GM23338 (cell line): ENCODE measurements around the gene HTR1D. TPM values are rescaled to one million over a fixed set of nuclear protein-coding genes. Genes with fewer than 3 reads are reported as not detected.
A peak's percentile ranks its signal among the peaks of the same experiment; 100 is the strongest.

ENCODE experiments used
- ATAC-seq: fragments of 200-7000 bp; cut with Tn5 transposase; 3 replicates; pipeline ENCODE4 v1.9.1; 2020
- DNase-seq: peaks from one replicate; pipeline ENCODE4 v3.0.0-alpha.2; 2015; ENCODE audit warnings: low spot score
- H2AFZ ChIP-seq: fragments of 200-600 bp; sonication (generic); 2 replicates; pipeline ENCODE4 v1.8.0; 2016; ENCODE audit warnings: antibody characterized with exemption, mild to moderate bottlenecking, moderate library complexity
- H3F3A ChIP-seq: fragments of 200-600 bp; sonication (generic); replicated peaks from 2 replicates; pipeline ENCODE4 v1.8.0; 2017; ENCODE audit warnings: antibody characterized with exemption, mixed run types, low read depth
- H3K27ac ChIP-seq: fragments of 200-600 bp; sonication (generic); 2 replicates; pipeline ENCODE4 v1.6.1; 2016; ENCODE audit warnings: low read depth
- H3K27me3 ChIP-seq: fragments of 200-600 bp; sonication (generic); 2 replicates; pipeline ENCODE4 v1.8.0; 2016; ENCODE audit warnings: mild to moderate bottlenecking, mixed run types, moderate library complexity; ENCODE audit not compliant: insufficient read depth
- H3K36me3 ChIP-seq: fragments of 200-600 bp; sonication (generic); 2 replicates; pipeline ENCODE4 v1.8.0; 2016; ENCODE audit warnings: mild to moderate bottlenecking; ENCODE audit not compliant: insufficient read depth
- H3K4me1 ChIP-seq: fragments of 200-600 bp; sonication (generic); 2 replicates; pipeline ENCODE4 v1.8.0; 2016; ENCODE audit warnings: mild to moderate bottlenecking, moderate library complexity; ENCODE audit not compliant: insufficient read depth
- H3K4me2 ChIP-seq: fragments of 200-600 bp; sonication (generic); 2 replicates; pipeline ENCODE4 v1.7.1; 2017; ENCODE audit warnings: mixed run types
- H3K4me3 ChIP-seq: fragments of 200-600 bp; sonication (generic); 2 replicates; pipeline ENCODE4 v1.6.1; 2016; ENCODE audit warnings: mixed run types
- H3K79me2 ChIP-seq: fragments of 200-600 bp; sonication (generic); replicated peaks from 2 replicates; pipeline ENCODE4 v1.8.0; 2017; ENCODE audit warnings: mild to moderate bottlenecking; ENCODE audit not compliant: insufficient read depth
- H3K9me2 ChIP-seq: fragments of 200-600 bp; sonication (generic); 2 replicates; pipeline ENCODE4 v1.8.0; 2017; ENCODE audit not compliant: insufficient read depth
- H4K20me1 ChIP-seq: fragments of 200-600 bp; sonication (generic); replicated peaks from 2 replicates; pipeline ENCODE4 v1.8.0; 2017; ENCODE audit warnings: mild to moderate bottlenecking; ENCODE audit not compliant: insufficient read depth
- H3K27ac Mint-ChIP-seq: 2 replicates; pipeline ENCODE4 v1.8.0; 2020; ENCODE audit warnings: inconsistent platforms, mild to moderate bottlenecking, moderate library complexity, mixed read lengths
- H3K27me3 Mint-ChIP-seq: 3 replicates; pipeline ENCODE4 v1.8.0; 2022; ENCODE audit warnings: low read depth, mild to moderate bottlenecking, moderate library complexity, mixed read lengths, inconsistent platforms; ENCODE audit not compliant: insufficient read depth, poor library complexity
- H3K36me3 Mint-ChIP-seq: 3 replicates; pipeline ENCODE4 v1.8.0; 2021; ENCODE audit warnings: low read depth, mild to moderate bottlenecking, inconsistent platforms, moderate library complexity, mixed read lengths
- H3K4me1 Mint-ChIP-seq: 3 replicates; pipeline ENCODE4 v1.8.0; 2020; ENCODE audit warnings: mild to moderate bottlenecking, inconsistent platforms, mixed read lengths
- H3K4me3 Mint-ChIP-seq: 3 replicates; pipeline ENCODE4 v1.8.0; 2021; ENCODE audit warnings: moderate library complexity, mild to moderate bottlenecking, inconsistent platforms, mixed read lengths
- H3K9me3 Mint-ChIP-seq: 3 replicates; pipeline ENCODE4 v1.8.0; 2020; ENCODE audit warnings: moderate library complexity, mild to moderate bottlenecking, inconsistent platforms, mixed read lengths
- POLR2AphosphoS5 ChIP-seq: IDR thresholded peaks from 2 replicates; pipeline ENCODE4 v1.6.1; 2016; ENCODE audit warnings: antibody characterized with exemption, low read depth
- ZNF331 ChIP-seq: fragments of 250-450 bp; sonication (Bioruptor Pico); IDR thresholded peaks from 2 replicates; pipeline ENCODE4 v1.5.0; 2020; ENCODE audit warnings: low read depth, mild to moderate bottlenecking, moderate library complexity
- polyA plus RNA-seq: library from polyadenylated mRNA; unstranded; fragments of >200 nt; fragmentation: Nextera tagmentation; extraction: Ambion mirVana; gene quantifications from 2 replicates; pipeline ENCODE4 v1.2.1, GENCODE V29; 2016
- total RNA-seq: library from RNA; depleted of rRNA; stranded (reverse); fragments of >200 nt; shearing (Covaris generic); gene quantifications from 2 replicates; pipeline ENCODE4 v1.2.3, GENCODE V29; 2014
- TF ChIP-seq, protein P1 (sequence below): fragments of 250-450 bp; sonication (Bioruptor Pico); IDR thresholded peaks from 2 replicates; pipeline ENCODE4 v1.5.0; 2020; ENCODE audit warnings: mild to moderate bottlenecking, moderate library complexity
- TF ChIP-seq, protein P2 (sequence below): IDR thresholded peaks from 2 replicates; pipeline ENCODE4 v1.6.1; 2016; ENCODE audit warnings: antibody characterized with exemption

Gene HTR1D
- total and polyA plus RNA-seq, 2 experiments from 2014 or later: 2.4 to 4.1 TPM

- TF ChIP-seq, protein P1, sequence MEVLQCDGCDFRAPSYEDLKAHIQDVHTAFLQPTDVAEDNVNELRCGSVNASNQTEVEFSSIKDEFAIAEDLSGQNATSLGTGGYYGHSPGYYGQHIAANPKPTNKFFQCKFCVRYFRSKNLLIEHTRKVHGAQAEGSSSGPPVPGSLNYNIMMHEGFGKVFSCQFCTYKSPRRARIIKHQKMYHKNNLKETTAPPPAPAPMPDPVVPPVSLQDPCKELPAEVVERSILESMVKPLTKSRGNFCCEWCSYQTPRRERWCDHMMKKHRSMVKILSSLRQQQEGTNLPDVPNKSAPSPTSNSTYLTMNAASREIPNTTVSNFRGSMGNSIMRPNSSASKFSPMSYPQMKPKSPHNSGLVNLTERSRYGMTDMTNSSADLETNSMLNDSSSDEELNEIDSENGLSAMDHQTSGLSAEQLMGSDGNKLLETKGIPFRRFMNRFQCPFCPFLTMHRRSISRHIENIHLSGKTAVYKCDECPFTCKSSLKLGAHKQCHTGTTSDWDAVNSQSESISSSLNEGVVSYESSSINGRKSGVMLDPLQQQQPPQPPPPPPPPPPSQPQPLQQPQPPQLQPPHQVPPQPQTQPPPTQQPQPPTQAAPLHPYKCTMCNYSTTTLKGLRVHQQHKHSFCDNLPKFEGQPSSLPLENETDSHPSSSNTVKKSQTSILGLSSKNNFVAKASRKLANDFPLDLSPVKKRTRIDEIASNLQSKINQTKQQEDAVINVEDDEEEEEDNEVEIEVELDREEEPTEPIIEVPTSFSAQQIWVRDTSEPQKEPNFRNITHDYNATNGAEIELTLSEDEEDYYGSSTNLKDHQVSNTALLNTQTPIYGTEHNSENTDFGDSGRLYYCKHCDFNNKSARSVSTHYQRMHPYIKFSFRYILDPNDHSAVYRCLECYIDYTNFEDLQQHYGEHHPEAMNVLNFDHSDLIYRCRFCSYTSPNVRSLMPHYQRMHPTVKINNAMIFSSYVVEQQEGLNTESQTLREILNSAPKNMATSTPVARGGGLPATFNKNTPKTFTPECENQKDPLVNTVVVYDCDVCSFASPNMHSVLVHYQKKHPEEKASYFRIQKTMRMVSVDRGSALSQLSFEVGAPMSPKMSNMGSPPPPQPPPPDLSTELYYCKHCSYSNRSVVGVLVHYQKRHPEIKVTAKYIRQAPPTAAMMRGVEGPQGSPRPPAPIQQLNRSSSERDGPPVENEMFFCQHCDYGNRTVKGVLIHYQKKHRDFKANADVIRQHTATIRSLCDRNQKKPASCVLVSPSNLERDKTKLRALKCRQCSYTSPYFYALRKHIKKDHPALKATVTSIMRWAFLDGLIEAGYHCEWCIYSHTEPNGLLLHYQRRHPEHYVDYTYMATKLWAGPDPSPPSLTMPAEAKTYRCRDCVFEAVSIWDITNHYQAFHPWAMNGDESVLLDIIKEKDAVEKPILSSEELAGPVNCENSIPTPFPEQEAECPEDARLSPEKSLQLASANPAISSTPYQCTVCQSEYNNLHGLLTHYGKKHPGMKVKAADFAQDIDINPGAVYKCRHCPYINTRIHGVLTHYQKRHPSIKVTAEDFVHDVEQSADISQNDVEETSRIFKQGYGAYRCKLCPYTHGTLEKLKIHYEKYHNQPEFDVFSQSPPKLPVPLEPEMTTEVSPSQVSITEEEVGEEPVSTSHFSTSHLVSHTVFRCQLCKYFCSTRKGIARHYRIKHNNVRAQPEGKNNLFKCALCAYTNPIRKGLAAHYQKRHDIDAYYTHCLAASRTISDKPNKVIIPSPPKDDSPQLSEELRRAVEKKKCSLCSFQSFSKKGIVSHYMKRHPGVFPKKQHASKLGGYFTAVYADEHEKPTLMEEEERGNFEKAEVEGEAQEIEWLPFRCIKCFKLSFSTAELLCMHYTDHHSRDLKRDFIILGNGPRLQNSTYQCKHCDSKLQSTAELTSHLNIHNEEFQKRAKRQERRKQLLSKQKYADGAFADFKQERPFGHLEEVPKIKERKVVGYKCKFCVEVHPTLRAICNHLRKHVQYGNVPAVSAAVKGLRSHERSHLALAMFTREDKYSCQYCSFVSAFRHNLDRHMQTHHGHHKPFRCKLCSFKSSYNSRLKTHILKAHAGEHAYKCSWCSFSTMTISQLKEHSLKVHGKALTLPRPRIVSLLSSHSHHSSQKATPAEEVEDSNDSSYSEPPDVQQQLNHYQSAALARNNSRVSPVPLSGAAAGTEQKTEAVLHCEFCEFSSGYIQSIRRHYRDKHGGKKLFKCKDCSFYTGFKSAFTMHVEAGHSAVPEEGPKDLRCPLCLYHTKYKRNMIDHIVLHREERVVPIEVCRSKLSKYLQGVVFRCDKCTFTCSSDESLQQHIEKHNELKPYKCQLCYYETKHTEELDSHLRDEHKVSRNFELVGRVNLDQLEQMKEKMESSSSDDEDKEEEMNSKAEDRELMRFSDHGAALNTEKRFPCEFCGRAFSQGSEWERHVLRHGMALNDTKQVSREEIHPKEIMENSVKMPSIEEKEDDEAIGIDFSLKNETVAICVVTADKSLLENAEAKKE: no peak
- TF ChIP-seq, protein P2, sequence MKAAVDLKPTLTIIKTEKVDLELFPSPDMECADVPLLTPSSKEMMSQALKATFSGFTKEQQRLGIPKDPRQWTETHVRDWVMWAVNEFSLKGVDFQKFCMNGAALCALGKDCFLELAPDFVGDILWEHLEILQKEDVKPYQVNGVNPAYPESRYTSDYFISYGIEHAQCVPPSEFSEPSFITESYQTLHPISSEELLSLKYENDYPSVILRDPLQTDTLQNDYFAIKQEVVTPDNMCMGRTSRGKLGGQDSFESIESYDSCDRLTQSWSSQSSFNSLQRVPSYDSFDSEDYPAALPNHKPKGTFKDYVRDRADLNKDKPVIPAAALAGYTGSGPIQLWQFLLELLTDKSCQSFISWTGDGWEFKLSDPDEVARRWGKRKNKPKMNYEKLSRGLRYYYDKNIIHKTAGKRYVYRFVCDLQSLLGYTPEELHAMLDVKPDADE: no peak
- TF ChIP-seq ZNF331: no peak
These were observed 57.1 kb downstream of the HTR1D start (continued) for GRCh38 chr1:23159963-23160877.

DNA sequence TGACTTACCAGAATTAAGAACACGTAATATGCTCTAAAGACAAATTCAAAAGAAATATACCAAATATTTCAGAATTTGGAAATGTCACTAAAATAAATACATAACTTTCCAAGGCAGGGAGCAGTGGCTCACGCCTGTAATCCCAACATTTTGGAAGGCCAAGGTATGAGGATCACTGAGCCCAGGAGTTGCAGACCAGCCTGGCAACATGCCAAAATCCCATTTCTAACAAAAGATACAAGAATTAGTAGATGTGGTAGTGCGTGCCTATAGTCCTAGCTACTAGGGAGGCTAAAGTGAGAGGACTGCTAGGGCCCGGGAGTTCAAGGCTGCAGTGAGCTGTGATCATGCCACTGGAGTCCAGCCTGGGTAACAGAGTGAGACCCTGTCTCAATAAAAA is 60.4 kb downstream of the HTR1D start:
- peaks cover 100% of the 10 kb centered on the region for H3K79me2 ChIP-seq
- no peaks in the 10 kb centered on the region for H3K27me3 ChIP-seq
- no peak overlapping the region for H3K4me3 ChIP-seq
- no peak overlapping the region for H3K4me2 ChIP-seq
- H4K20me1 ChIP-seq: peaks cover 77% of the 10 kb centered on the region
- TF ChIP-seq, protein P2: no peak
- TF ChIP-seq, protein P1: no peak
- TF ChIP-seq ZNF331 (no peak), POLR2AphosphoS5 (no peak)
- Mint-ChIP-seq H3K27me3 (peaks cover 4% of the 10 kb centered on the region), H3K27ac (peak overlapping the region; percentile 14; the same call in 1 of the 2 replicates), H3K9me3 (no peaks in the 10 kb centered on the region), H3K4me1 (peaks cover 27% of the 10 kb centered on the region), H3K36me3 (0 out of 3 replicates have a peak, but pooled peaks cover 3% of the 10 kb centered on the region), H3K4me3 (no peak overlapping the region; the same call in 2 of the 3 replicates)
- H3K27ac ChIP-seq: no peak overlapping the region
- no peak overlapping the region for H2AFZ ChIP-seq
- DNase-seq (no peak), ATAC-seq (no peak)
- no peaks in the 10 kb centered on the region for H3F3A ChIP-seq
- H3K9me2 ChIP-seq: no peaks in the 10 kb centered on the region; the same call in 1 of the 2 replicates
- no peaks in the 10 kb centered on the region for H3K36me3 ChIP-seq
- peaks cover 31% of the 10 kb centered on the region for H3K4me1 ChIP-seq
